ENCODE results near the gene TMEM43.

GRCh38 chr3:14150491-14151230, 25.8 kb downstream of the TMEM43 start:
- no peak for TF ChIP-seq CTCF (IDR thresholded peaks at IDR 0.05)
- no peak for TF ChIP-seq POLR2A (IDR thresholded peaks at IDR 0.05)
- TF ChIP-seq EP300 (IDR thresholded peaks at IDR 0.05), result no peak
